CD14-positive monocyte (primary cell): ENCODE measurements around the gene SULF2. TPM values are rescaled to one million over a fixed set of nuclear protein-coding genes. Genes with fewer than 3 reads are reported as not detected.
A peak's percentile ranks its signal among the peaks of the same experiment; 100 is the strongest.

Experiments used
- DNase-seq, 3 donors: peaks; one replicate each; pipeline ENCODE4 v3.0.0-alpha.2; 2011 to 2022
- H2AFZ ChIP-seq: 2 replicates; pipeline ENCODE4 v1.6.0; 2012; ENCODE audit warnings: mild to moderate bottlenecking, low read depth, low read length, inconsistent platforms; ENCODE audit not compliant: insufficient read depth, poor library complexity, severe bottlenecking
- H3K27ac ChIP-seq, 2 donors: 1 replicate in 1 of 2; 2 replicates in 1 of 2; pipeline ENCODE4 v1.5.1; 2012 to 2013; ENCODE audit warnings: low read length in 2 of 2, control low read depth in 1 of 2, inconsistent platforms in 1 of 2, low read depth in 1 of 2, mild to moderate bottlenecking in 1 of 2
- H3K27me3 ChIP-seq, 2 donors: one replicate each; pipeline versions ENCODE4 v1.6.0 to v1.6.1; 2011 to 2013; ENCODE audit warnings: low read length in 2 of 2; ENCODE audit not compliant: control insufficient read depth in 2 of 2, insufficient read depth in 2 of 2
- H3K36me3 ChIP-seq, 2 donors: replicated peaks in 1 of 2; 1 replicate in 1 of 2; 2 replicates in 1 of 2; pipeline versions ENCODE4 v1.5.1 to v1.6.1; 2012 to 2013; ENCODE audit warnings: low read length in 2 of 2, control low read depth in 1 of 2, inconsistent platforms in 1 of 2, mild to moderate bottlenecking in 1 of 2; ENCODE audit not compliant: insufficient read depth in 2 of 2, control insufficient read depth in 1 of 2
- H3K4me1 ChIP-seq, 2 donors: 1 replicate in 1 of 2; 2 replicates in 1 of 2; pipeline versions ENCODE4 v1.5.1 to v1.6.1; 2012 to 2013; ENCODE audit warnings: low read length in 2 of 2, control low read depth in 1 of 2, inconsistent platforms in 1 of 2, mild to moderate bottlenecking in 1 of 2, moderate library complexity in 1 of 2; ENCODE audit not compliant: insufficient read depth in 2 of 2, control insufficient read depth in 1 of 2
- H3K4me2 ChIP-seq: replicated peaks from 2 replicates; pipeline ENCODE3; 2012; ENCODE audit warnings: low read length, moderate library complexity, mild to moderate bottlenecking; ENCODE audit not compliant: poor library complexity, severe bottlenecking; ENCODE audit errors: extremely low read depth
- H3K4me3 ChIP-seq, 3 experiments: fragments of 200-600 bp in 1 of 3; sonication (generic) in 1 of 3; replicated peaks in 1 of 3; 1 replicate in 2 of 3; 2 replicates in 1 of 3; pipeline ENCODE4 v1.5.1; 2011 to 2013; ENCODE audit warnings: low read length in 3 of 3, mild to moderate bottlenecking in 3 of 3, control low read depth in 2 of 3, low read depth in 2 of 3, inconsistent platforms in 1 of 3, moderate library complexity in 1 of 3
- H3K79me2 ChIP-seq: 2 replicates; pipeline ENCODE4 v1.6.0; 2012; ENCODE audit warnings: mild to moderate bottlenecking, control low read depth, inconsistent platforms, low read length, moderate library complexity; ENCODE audit not compliant: insufficient read depth
- H3K9ac ChIP-seq: 2 replicates; pipeline ENCODE4 v1.6.0; 2017; ENCODE audit warnings: low read length, mild to moderate bottlenecking; ENCODE audit not compliant: insufficient read depth, poor library complexity, severe bottlenecking
- H3K9me3 ChIP-seq, 2 donors: replicated peaks in 1 of 2; 1 replicate in 1 of 2; 2 replicates in 1 of 2; pipeline versions ENCODE4 v1.5.1 to v1.6.1; 2012 to 2013; ENCODE audit warnings: low read length in 2 of 2, control low read depth in 1 of 2; ENCODE audit not compliant: control insufficient read depth in 1 of 2, insufficient read depth in 1 of 2
- H4K20me1 ChIP-seq: 2 replicates; pipeline ENCODE4 v1.6.0; 2012; ENCODE audit warnings: mild to moderate bottlenecking, low read length, control low read depth, moderate library complexity; ENCODE audit not compliant: insufficient read depth
- H3K27ac Mint-ChIP-seq, 7 donors: one replicate each; pipeline ENCODE4 v1.8.0; 2020; ENCODE audit warnings: mild to moderate bottlenecking in 7 of 7, mixed read lengths in 7 of 7, moderate library complexity in 6 of 7, inconsistent platforms in 2 of 7
- H3K27me3 Mint-ChIP-seq, 3 donors: one replicate each; pipeline ENCODE4 v1.8.0; 2021 to 2022; ENCODE audit warnings: low read depth in 3 of 3, mild to moderate bottlenecking in 3 of 3, mixed read lengths in 3 of 3, moderate library complexity in 3 of 3, inconsistent platforms in 1 of 3
- H3K36me3 Mint-ChIP-seq, 2 donors: one replicate each; pipeline ENCODE4 v1.8.0; 2020; ENCODE audit warnings: mixed read lengths in 2 of 2, inconsistent platforms in 1 of 2, mild to moderate bottlenecking in 1 of 2
- H3K4me1 Mint-ChIP-seq: one replicate; pipeline ENCODE4 v1.8.0; 2020; ENCODE audit warnings: mild to moderate bottlenecking, mixed read lengths
- H3K4me3 Mint-ChIP-seq, 2 donors: one replicate each; pipeline ENCODE4 v1.8.0; 2020; ENCODE audit warnings: mild to moderate bottlenecking in 2 of 2, mixed read lengths in 2 of 2, moderate library complexity in 1 of 2
- H3K9me3 Mint-ChIP-seq, 7 donors: one replicate each; pipeline ENCODE4 v1.8.0; 2020 to 2022; ENCODE audit warnings: mixed read lengths in 7 of 7, mild to moderate bottlenecking in 6 of 7, moderate library complexity in 6 of 7, inconsistent platforms in 2 of 7
- CTCF ChIP-seq: fragments of 200-600 bp; IDR thresholded peaks from one replicate; pipeline ENCODE4 v1.8.0; 2022; ENCODE audit warnings: antibody characterized with exemption, mild to moderate bottlenecking
- WGBS: methylation state at CpG from one replicate; pipeline ENCODE4 v1.1.5; 2013; ENCODE audit warnings: missing lambda C conversion rate; ENCODE audit not compliant: insufficient coverage; 5-methylcytosine and 5-hydroxymethylcytosine counted together
- intact Hi-C, 2 donors: fragments of 100-400 bp; cut with micrococcal nuclease; formaldehyde crosslinking; loops; one replicate each; pipeline versions ENCODE4 v1.15.0 to v1.15.1; 2023
- polyA plus RNA-seq, 3 donors: library from polyadenylated mRNA; depleted of rRNA in 1 of 3; unstranded in 2 of 3; stranded (reverse) in 1 of 3; fragments of 300-500 nt in 2 of 3; fragments of >200 nt in 1 of 3; fragmentation: Illumina TruSeq in 2 of 3; gene quantifications; 1 replicate in 2 of 3; 2 replicates in 1 of 3; pipeline ENCODE4 v1.2.3, GENCODE V29; 2012 to 2021

Gene SULF2
- polyA plus RNA-seq, 3 donors = 60.3 to 156 (median 75.5) TPM

GRCh38 chr20:47652301-47652700 is 133.0 kb downstream of the SULF2 start:
- peak overlapping the region in 1 of 2 donors; percentile 31 for H3K27ac ChIP-seq
- no peaks in the 10 kb centered on the region for H3K27me3 ChIP-seq
- H2AFZ ChIP-seq = no peak overlapping the region
- peaks cover 7% of the 10 kb centered on the region for H3K4me1 Mint-ChIP-seq
- peak overlapping the region in 1 of 7 donors; percentile 20 for H3K27ac Mint-ChIP-seq
- 95% methylated on average over 2 of the region's 3 CpGs for WGBS
- H3K9ac ChIP-seq = no peak overlapping the region
- H3K9me3 Mint-ChIP-seq = no peaks in the 10 kb centered on the region
- no peak for TF ChIP-seq CTCF
- H3K36me3 ChIP-seq = peaks cover 75 to 92% of the 10 kb centered on the region in 2 donors
- intact Hi-C loops = no loop called here
- H4K20me1 ChIP-seq = peaks cover 97% of the 10 kb centered on the region
- H3K4me2 ChIP-seq = no peak overlapping the region
- H3K79me2 ChIP-seq = no peaks in the 10 kb centered on the region
- H3K27me3 Mint-ChIP-seq = no peaks in the 10 kb centered on the region
- DNase-seq = no peak
- H3K9me3 ChIP-seq = no peaks in the 10 kb centered on the region
- H3K4me3 ChIP-seq = no peak overlapping the region
- H3K36me3 Mint-ChIP-seq = peaks cover 78 to 91% of the 10 kb centered on the region in 2 donors
- peaks cover 0 to 4% of the 10 kb centered on the region in 2 donors for H3K4me1 ChIP-seq
- H3K4me3 Mint-ChIP-seq = no peak overlapping the region

GRCh38 chr20:47648943-47649342 is 136.3 kb downstream of the SULF2 start:
- Histone ChIP-seq H3K27ac (no peak overlapping the region), H3K4me1 (no peaks in the 10 kb centered on the region), H4K20me1 (peaks cover 96% of the 10 kb centered on the region), H3K4me3 (no peak overlapping the region), H3K9ac (no peak overlapping the region), H3K27me3 (no peaks in the 10 kb centered on the region), H2AFZ (no peak overlapping the region), H3K79me2 (no peaks in the 10 kb centered on the region), H3K9me3 (no peaks in the 10 kb centered on the region), H3K4me2 (no peak overlapping the region), H3K36me3 (peaks cover 69 to 98% of the 10 kb centered on the region in 2 donors)
- intact Hi-C loops = no loop called here
- 100% methylated on average over 4 of the region's 6 CpGs for WGBS
- Mint-ChIP-seq H3K27me3 (no peaks in the 10 kb centered on the region), H3K9me3 (peaks cover 0 to 2% (median 0%) of the 10 kb centered on the region in 7 donors), H3K4me1 (no peaks in the 10 kb centered on the region), H3K27ac (peak overlapping the region in 1 of 7 donors; percentile 21), H3K36me3 (peaks cover 77 to 92% of the 10 kb centered on the region in 2 donors), H3K4me3 (no peak overlapping the region)
- DNase-seq = no peak
- TF ChIP-seq CTCF = no peak
